GM18909 (cell line): ENCODE data around the gene KIAA1549.
"Not testable (repeated sequence)": the region's sequence is repeated elsewhere in the genome, so short reads cannot be mapped to it uniquely, and the experiment has no call there.

Source experiments
- ATAC-seq: cut with Tn5 transposase; IDR thresholded peaks from one replicate; pipeline ENCODE4 v1.9.1; 2021; ENCODE audit warnings: mild to moderate bottlenecking; ENCODE audit not compliant: unreplicated experiment, poor library complexity

The KIAA1549 gene

GRCh38 chr7:138981332-138982203 lies at the start of gene KIAA1549:
KIAA1549 (minus strand) TSS chr7:138981389; CDS start chr7:138981269, 120 bp downstream.
- ATAC-seq = peak; percentile 89

- no peak for ATAC-seq
Observed at GRCh38 chr7:139029353-139029752, 48.2 kb upstream of the KIAA1549 start.

DNA sequence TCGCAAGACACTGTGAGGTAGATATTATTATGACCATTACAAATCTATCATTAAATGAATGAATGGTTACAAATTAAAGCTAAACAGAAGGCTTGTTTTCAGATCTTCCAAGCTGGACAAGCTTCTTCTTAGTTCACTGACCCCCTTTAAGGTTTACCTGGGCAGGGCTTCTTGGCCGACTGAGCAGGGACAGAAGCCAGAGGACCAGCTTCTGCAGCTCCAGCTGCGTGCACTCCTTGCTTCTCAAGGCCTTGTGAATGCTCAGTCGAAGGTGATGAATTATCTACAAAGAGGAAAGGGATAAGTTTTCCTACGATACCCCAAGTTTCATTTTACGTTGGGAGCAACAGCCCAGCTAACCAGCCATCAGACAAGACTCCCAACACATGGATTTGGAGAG lies 45.4 kb upstream of the KIAA1549 start:
- ATAC-seq = no peak

DNA sequence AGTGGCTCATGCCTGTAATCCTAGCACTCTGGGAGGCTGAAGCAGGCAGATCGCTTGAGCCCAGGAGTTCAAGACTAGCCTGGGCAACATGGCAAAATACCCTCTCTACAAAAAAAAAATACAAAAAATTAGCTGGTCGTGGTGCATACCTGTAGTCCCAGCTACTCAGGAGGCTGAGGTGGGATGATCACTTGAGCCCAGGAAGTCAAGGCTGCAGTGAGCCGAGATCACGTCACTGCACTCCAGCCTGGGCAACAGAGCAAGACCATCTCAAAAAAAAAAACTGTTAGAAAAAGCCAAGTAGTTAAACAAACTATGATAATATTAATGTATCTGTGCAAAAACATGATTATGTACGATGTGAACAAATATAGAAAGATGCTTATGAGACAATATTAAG lies 44.7 kb upstream of the KIAA1549 start:
- not testable (repeated sequence) for ATAC-seq

DNA sequence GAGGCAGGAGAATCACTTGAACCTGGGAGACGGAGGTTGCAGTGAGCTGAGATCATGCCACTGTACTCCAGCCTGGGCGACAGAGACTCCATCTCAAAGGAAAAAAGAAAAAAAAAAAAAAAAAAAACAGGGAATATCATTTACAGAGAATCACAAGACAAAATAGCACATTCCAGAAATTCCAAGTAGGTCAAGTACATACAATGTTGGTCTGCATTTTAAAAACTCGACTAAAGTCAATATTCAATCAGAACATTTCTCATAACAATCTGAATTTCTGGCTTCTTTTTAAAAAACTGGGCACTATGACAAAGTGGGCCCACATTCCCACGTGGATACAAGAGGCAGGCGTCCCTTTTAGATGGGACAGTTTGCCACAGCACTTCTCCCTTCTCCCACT lies 41.9 kb upstream of the KIAA1549 start:
- no peak for ATAC-seq

DNA sequence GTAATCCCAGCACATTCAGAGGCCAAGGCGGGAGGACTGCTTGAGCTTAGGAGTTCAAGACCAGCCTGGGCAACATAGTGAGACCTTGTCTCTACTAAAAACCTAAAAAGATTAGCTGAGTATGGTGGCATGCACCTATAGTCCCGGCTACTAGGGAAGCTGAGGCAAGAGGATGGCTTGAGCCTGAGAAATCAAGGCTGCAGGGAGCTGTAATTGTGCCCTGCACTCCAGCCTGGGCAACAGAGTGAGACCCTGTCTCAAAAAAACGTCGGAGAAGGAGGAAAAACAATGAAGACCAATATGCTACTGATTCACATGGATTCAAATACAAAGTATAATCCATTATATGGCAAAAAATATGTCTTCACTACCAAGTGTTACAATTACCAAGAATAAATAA lies 41.1 kb upstream of the KIAA1549 start:
- no peak for ATAC-seq

DNA sequence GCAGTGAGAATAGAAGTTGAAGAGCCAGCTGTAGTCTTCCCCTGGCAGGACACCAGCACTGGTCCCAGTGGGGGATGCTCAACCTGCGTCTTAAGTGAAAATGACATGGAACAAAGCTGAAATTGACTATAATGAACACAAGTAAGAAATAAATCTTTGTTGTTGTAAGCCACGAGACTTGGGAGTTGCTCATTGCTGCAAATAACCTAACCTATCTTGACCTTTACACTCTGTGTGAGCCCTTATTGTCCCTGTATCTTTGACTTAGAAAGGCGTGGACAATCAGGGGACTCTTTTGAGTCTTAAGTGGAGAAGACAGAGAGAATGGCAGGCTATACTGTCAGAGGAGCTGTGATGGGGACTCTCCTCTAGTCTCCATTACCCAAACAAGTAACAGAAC lies 37.7 kb upstream of the KIAA1549 start:
- no peak for ATAC-seq

DNA sequence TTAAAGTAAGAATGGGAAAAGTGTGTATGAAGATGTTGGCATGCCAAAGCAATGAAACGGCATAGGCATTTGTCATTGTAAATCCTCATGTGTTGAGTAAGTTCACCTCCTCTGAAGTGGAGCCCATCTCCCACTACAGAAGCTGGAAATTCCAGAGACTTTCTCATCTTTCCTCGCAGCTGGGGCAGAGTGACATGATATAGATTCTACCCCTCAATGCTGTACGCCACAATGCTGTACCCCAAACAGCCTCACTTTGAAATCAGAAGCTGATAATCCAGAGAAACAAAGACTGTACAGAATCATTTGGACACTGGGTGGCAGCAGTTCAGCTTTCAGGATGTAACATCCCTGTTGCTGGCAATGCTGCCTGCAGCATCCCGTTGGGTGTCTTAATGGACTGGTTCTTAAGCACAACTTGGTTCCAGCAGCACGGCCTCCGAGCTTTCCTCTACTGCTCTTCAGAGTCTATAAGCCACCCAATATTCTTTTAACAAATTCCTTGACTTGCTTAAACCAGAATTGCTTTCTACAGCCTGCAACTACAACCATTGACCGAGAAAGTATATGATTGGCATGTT lies 35.8 kb upstream of the KIAA1549 start:
- ATAC-seq = peak; percentile 81

GRCh38 chr7:139011373-139011772 lies 30.2 kb upstream of the KIAA1549 start:
- no peak for ATAC-seq

GRCh38 chr7:139004321-139005090 lies 23.3 kb upstream of the KIAA1549 start:
- ATAC-seq = no peak

DNA sequence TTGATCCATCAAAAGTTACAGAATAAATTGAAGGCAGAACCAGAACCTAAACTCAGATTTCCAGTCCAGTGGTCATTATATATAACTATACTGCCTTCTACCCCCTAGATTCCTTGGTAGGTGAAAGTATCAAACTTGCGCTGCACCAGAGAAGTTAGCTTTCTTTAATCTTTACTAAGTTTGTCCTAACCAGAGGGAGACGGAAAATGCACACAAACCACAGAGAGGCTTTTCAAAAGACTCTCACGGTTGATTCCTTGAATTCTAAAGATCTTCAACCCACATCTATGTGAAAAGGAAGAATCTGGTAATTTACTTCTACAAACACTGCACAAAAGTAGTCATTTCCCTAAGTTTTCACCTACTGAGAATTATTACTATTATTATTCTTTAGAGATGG lies 18.2 kb upstream of the KIAA1549 start:
- ATAC-seq = no peak

DNA sequence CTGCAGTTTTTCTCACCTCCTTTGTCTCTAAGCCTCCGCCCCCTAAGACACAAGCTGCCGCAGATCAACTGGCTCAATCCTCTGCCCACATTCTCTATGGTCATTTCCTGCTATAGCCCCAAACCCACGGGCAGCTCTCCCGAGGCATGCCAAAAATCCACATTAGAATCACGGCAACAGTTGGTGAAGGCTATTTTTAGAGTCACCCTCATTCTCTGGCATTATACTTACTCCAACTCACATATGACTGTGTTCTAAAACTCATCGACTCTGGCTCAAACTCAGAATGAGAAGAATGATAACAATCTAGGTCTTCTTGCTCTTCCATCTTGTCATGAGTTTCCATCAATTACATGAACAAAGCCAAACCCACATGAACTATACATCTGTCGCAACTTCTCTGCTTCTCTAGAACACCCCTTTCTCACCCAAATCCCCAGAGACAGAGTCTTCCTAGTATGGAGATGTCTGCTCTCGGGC lies 10.9 kb upstream of the KIAA1549 start:
- no peak for ATAC-seq

DNA sequence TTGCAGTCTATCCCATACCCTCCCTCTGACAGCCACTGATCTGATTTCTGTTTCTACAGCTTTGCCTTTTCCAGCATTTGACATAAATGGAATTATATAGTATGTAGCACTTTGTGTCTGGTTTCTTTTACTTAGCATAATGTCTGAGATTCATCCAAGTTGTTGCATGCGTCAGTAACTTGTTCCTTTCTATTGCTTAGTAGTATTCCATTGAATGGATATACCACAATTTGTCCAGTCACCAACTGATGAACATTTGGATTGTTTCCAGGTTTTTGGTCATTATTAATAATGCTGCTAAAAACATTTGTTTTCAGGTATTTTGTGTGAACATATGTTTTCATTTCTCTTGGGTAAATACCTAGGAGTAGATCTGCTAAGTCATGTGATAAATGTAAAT lies 6.5 kb upstream of the KIAA1549 start:
- ATAC-seq = no peak

GRCh38 chr7:138982204-138982623 lies 1.0 kb upstream of the KIAA1549 start:
- no peak for ATAC-seq

DNA sequence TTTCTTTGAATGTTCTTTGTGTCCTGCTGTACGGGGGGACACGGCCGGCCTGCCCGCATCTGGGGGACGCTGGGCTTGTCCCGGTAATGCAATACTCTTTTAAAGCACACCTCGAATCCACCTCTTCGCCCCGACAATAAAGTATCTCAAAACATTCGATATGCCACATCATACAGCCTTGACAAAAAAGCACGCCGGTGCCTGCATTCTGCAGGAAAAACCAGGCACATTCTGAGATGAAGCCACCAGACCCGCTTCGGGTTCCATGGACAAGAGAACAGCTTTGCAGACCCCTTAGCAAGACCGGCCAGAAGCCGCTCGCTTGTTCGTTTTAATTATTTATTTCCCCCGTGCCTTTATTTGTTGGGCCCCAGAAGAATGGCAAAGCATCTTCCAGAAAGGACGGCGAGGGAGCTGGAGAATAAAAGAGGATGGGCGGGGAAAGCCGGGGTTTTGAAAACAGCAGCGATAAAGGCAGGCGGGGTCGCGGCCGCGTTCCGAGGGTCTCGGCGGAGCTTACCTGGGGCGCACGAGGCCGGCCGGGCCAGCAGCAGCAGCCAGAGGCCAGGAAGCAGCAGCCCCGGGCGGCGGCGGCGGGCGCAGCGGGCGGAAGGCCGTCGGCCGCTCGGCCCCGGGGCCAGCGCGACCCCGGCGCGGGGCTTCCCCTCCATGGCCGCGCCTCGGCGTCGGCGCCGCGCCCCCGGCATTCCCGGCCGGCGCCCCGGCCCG lies 462 bp downstream of the KIAA1549 start:
- peak; percentile 52 for ATAC-seq

- ATAC-seq = no peak
Observed at GRCh38 chr7:138979988-138980562, 1.1 kb downstream of the KIAA1549 start.

- ATAC-seq = peak; percentile 29
Observed at GRCh38 chr7:138979226-138979979, 1.8 kb downstream of the KIAA1549 start.

GRCh38 chr7:138978541-138979184 lies 2.5 kb downstream of the KIAA1549 start:
- ATAC-seq = no peak

- ATAC-seq = not testable (repeated sequence)
Observed at GRCh38 chr7:138976161-138976560, 5.0 kb downstream of the KIAA1549 start.
